HG03354 (cell line): Measurements from ENCODE around the gene FBLN5.
"Not testable (repeated sequence)": the region's sequence is repeated elsewhere in the genome, so short reads cannot be mapped to it uniquely, and the experiment has no call there.

ENCODE experiments used
- ATAC-seq: cut with Tn5 transposase; IDR thresholded peaks from one replicate; pipeline ENCODE4 v1.9.1; 2021; ENCODE audit warnings: mild to moderate bottlenecking; ENCODE audit not compliant: unreplicated experiment, poor library complexity, severe bottlenecking

FBLN5 gene

DNA sequence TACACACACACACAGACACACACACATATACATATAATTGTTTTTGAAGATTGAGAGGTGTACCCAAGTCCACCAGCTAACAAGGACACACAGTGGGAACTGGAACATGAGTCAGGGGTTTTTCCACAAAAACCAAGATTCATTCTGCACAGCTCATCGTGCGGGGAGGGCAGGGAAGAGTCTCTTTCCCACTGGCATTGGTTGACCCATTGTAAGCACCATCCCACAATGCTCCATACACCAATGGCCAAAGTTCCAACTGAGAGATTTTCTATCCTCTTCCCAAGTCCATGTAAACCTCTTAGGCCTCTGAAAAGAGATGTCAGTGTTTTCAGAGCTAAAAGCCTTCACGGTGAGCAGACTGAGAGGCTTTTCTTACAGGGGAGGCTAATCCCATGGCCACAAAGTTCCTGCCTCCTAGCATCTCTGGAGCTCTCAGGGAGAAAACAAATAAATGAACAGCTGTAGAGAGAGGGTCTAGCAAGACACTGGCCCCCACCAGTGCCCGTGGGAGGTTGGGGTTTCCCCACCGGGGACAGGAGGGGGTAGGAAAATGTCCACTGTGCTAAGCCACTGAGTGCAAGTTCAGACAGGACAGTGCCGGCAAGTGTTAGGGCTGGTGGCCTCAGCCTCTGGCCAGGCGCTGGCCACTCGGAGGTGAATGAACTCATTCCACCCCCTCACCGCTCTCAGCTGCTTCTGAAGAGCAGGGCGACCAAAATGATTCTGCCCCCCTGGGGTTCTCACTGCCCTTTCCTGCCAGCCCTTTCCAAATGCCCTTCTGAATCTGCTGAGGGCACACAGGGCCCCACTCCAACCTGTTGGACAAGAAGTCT, 58.6 kb downstream of the FBLN5 start:
- ATAC-seq, result no peak

DNA sequence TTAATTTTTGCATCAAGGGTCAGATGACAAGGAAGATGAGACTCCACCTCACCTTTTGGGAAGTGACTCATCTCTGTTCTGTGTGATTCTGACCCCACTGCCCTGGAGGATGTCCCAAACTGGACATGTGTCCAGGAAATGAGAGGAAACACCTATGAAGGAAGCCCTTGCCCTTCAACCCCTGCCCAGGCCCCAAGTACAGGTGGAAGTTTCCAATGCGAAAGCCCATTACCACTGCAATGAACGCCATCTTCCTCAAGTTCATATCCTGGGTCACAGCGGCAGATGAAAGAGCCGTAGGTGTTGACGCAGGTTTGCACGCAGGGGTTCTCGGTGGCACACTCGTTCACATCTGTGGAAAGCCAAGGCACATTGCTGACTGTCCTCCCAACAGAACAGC, 60.5 kb downstream of the FBLN5 start:
- ATAC-seq, result no peak

DNA sequence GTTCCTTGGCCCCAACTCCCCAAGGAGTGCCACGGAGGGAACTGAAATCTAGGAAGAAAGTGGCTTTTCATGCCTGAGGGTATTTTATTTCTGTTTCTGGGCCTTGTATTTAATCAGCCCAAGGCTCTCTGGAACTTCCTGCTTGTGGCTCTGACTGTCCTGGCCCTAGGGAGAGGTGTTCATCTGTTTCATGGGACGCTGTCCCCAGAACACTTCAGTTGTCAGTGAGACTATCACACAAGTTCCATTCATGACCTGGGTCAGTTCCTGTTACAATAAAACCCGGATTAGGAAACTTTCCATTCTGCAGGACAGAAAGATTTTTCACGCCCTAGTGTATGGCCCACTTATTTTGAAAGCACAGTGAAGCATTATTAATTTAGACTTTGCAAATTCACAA, 61.7 kb downstream of the FBLN5 start:
- no peak for ATAC-seq

DNA sequence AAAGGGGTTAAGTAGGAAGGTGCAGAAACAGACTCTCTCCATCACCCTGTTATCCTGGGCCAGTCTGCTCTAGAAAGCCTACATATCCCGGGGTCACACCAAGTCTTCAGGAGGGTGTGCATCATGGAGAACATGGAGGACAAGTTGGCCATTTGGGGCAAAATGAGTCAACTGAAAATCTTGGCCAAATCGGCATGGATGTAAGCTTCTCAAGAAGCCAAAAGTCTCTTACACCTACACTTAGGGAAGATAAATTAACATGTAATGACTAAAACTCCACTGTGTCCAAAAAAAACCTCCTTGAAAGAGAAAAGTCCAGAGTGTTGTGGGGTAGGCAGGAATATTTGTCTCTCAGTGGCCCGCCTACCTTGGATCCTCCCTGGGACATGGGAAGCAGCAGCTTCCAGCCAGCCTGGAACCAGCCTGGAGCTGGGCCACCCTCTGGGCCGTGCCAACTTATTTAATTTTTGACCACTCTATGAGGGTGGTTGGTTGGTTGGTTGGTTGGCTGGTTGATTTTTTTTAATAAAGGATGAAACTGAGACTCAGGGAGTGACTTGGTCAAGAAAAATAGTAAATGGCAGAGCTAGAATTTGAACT, 62.3 kb downstream of the FBLN5 start:
- no peak for ATAC-seq

DNA sequence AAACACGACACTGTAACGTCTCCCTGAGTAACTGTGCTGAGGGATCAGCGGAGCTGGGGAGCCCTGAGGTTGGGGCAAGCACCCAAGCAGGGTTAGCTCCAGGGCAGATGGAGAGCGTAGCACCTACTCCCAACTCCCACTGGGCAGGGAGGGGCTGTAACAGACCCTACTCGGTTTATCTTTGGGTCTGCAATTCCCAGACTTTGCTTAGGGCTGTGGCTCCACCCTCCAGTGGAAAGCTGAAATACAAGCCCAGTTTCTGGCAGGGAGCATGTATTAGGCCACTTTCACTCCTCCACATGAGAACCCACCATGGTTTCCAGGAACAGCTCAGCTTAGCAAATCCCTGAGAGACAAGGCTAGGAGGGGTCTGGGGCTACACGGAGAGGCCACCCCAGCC, 62.8 kb downstream of the FBLN5 start:
- no peak for ATAC-seq

DNA sequence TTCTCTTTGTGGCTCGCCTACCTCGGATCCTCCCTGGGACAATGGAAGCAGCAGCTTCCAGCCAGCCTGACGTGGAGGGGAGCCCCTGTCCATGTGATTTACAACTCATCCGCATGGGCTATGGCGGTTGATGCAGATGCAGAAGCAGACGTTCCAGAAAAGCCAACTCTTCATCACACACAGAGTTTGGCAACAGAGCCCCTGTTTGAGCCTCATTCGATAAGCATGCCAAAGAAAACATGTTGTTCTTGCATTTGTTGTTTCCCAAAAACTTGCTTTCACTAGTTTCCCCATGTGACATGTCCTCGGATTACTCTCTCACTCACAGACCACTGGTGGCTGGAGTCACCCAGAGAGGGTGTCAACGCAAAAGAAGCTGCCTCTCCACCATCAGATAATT, 63.7 kb downstream of the FBLN5 start:
- no peak for ATAC-seq

DNA sequence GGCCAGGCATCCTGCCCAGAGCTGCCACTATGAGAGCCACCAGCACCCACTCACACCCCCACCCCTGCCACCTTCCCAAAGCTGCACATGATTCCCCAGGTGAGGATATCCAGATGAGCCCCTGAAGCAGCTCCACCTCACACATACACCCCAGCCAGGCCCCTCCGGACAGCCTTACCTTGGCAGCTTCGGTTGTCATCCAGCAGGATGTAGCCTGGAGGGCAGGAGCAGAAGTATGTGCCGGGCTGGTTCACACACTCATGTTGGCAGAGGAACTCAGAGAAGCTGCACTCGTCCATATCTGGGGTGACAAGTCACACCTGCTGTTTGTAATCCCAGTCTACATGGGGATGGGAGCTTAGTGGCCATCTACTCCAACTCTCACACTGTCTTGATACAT, 64.7 kb downstream of the FBLN5 start:
- no peak for ATAC-seq

DNA sequence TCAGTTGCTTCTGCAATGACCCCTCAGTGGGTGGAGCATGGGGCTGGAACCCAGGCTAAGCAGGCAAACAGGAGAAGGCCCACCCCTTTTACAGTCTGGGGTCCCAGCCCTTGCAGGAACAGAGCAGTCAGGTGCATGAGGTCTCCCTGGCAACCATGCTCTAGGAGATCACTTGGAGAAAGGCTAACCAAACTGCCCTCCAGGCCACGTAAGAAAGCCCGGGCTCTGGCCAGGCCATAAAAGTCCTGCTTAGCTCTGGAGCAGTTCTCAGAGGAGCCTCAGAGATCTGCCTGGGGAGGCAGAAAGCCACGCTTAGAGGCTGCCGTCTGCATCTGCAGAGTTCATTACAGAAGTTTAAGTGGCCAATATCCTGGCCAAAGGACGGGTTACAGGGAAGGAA, 65.1 kb downstream of the FBLN5 start:
- ATAC-seq, result no peak

DNA sequence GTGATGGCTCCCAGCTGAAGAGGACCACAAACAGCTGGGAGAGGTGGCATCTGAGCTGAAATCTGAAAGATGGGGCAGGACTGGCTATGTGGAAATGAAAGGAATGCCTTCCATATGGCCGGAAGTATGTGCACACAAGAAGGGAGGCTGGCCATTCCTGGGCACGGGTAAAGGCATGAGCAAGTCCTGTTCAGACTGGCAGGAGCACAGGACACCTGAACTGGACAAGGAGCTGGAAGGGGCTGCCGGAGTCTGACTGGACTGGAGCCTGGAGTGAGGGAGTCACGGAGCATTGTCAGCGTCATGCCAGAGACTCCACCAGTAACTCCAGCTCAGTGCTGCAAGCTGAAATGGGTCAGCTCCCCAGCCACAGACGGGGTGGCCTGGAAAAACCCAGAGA, 68.3 kb downstream of the FBLN5 start:
- no peak for ATAC-seq

DNA sequence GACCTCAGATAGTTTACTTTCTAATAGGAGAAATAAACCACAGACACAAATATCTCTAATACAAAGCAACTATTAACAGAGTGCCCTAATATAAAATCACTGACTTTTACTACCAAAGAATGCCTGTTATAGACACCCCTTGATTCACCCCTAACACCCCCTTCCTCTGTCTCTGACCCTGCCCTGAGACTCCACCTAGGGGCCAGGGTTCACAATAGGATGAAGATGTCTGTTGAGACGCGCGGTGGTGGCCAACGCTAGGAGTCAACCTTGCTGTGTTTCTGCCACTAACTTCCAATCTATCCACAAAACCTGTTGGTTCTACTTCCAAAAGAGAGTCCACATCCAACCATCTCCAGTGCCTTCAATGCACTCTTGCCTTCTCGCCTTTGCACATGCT, 69.2 kb downstream of the FBLN5 start:
- no peak for ATAC-seq

DNA sequence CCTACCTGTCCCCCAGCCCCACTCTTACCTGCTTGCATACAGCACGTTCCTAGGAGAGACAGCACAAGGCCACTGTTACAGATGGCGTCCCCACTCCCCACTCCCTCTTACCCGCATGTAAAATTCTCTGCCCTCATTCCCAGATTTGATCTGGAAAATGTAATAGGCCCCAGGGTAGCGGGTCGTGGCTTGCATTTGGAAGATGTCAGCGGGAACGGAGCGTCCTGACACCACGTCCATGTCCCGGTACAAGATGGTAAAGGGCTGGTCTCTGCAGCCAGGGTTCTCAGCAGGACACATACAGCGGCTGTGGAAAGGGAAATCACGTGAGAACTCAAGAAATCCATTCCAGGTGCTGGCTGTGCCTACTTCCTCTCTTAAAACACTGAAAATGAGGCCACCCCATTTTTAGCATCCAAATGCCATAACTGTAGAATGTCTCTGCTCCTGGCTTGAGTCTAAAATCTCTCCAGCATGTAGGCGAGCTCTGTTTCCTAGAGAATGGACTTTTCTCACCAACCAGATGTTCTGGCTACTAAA, 70.0 kb downstream of the FBLN5 start:
- ATAC-seq, result no peak

DNA sequence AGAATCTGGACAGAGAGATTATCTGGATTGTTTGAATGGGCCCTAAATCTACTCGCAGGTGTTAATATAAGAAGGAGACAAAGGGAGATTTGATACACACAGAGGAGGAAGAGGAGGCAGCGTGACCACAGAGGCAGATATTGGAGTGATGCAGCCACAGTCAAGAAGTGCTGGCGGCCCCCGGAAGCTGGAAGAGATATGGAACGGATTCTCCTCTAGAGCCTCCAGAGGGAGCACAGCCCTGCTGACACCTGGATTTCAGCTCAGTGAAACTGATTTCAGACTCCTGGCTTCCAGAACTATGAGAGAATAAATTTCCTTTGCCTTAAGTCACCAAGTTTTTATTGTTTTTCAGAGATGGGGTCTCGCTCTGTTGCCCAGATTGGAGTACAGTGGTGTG, 71.0 kb downstream of the FBLN5 start:
- no peak for ATAC-seq

DNA sequence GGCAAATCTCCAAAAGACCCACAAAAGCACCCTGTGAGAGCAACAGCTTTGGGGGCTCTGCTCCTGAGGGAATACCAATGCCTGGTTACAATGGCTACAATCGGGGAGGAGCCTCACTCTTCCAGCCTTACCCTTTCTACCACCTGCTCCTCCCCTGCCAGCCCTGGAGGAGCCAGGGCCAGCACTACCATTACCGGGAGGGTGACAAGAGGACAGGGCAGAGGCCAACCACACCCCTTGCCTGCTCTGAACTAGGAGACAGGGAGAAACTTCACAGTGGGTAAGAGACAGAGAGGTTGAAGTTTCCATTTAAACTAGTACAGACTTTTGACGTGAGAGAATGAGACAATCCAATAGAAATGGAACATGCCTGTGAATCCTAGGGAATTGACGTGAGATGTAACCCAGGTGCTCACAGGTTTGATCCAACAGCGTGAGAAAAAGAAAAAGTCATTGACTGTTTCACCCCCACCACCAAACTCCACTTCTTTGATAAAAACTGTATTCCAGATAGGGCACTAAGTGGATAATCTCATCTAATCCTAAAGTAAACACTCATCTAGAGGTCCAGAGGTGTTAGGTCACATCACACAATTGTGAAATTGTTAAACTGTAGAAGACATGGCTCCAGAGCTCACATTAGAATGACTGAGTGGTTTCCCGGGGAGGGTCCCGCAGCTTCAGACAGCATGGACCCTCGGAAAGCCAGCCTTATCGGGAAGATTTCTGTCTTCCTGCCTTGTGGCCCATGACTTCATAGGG, 71.8 kb downstream of the FBLN5 start:
- no peak for ATAC-seq

DNA sequence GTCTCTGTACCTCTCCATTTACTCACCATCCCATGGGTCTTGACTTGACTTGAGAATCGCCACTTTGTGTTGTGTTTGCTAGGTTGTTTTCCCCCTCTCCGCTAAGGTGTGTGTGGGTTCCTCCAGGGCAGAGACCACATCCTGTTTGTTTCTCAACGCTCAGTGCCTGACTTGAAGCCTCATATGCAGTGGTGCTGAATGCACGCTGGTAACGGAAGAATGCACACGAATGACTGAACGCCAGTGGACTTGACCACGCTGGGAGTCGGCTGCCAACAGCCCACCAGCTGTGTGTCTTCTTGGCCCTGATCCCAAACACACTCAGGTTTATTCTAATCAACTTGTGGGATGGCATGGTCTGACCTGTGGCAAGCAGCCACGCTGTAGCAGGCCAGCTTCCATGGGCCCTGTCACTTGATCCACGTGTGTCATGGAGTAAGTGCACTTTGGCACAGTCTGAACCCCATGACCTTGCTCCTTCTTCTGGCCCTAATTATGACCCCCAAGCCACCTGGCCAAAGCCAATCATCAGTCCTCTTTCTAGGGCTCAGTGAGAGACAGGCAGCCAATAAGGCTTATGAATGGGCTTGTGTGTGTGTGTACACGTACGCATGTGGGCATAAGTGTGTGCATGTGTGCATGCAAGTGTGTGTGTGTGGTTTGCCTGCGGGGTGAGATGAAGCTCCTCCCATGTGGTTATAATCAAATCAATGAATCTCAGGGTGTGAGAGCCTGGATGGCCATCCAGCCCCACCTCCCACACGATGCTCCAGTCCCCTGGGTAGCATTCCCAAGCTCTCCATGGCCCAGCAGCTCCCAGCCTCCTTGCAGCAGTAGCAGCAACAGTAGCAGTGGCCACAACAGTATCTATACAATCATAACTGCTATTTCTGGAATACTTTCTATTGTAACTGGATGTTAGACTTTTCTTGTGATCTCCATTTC, 73.8 kb downstream of the FBLN5 start:
- ATAC-seq, result peak; percentile 78

DNA sequence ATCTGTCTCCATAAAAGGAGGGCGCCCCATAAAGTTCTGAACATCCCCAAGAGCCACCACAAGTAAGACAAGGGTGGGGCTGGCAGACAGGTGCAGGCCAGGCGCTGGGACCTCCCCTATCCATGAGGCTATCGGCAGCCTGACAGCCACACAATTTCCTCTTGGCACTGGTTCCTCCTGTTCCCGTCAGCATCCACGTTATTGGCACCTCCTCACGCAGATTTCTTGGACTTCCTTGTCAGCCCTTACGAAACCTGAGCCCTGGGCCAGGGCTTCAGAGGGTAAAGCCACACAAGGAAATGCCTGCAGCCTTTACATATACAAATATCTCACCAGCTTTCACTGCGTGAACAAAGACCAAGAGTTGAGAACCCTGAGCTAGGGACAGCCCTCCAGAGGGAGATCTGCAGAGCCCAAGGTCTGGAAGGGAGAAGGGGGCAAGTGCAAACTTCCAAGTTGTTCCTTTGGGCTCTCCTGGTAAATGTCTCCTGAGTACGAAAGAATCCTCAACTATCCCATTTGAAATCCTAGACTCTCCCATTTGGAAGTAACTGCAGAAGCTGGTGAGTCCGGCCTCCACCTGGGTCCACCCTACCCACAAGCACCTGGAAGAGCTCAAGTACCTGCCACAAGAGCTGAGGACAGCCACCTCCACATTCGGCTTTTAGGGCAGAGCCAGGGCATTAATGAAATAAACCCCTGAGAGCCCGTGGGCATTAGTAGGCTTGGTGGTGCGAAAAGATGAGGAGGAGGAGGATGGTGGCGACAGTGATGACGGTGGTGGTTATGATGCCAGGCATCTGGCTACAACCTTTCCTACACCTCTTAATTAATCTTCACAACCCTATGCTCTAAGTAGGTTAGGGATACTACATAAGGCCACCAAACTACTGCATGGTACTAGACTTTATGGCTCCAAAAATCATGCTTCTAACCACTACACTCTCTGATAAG, 74.7 kb downstream of the FBLN5 start:
- peak; percentile 34 for ATAC-seq

DNA sequence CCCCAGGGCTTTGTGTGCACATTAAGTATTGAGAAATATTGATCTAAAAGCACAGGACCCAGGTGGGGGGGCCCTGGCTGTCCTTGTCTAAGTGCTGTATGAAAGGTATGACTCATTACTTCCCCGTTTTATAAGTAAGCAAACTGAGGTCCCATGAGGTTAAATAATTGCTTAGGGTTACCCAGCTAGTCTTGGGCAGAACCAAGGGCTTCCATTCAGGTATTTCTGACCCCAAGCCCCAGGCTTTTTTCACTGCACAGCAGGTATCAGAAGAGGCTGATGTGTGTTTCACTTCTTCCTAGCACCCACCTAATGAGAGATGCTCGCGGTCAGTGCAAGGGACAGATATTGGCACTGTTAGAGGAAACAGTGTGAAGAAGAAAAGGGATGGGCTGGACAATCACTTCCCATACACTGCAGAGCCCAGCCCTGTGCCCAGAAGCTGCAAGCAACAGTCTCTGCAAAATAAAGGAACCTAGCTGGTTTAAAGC, 75.4 kb downstream of the FBLN5 start:
- peak; percentile 57 for ATAC-seq

DNA sequence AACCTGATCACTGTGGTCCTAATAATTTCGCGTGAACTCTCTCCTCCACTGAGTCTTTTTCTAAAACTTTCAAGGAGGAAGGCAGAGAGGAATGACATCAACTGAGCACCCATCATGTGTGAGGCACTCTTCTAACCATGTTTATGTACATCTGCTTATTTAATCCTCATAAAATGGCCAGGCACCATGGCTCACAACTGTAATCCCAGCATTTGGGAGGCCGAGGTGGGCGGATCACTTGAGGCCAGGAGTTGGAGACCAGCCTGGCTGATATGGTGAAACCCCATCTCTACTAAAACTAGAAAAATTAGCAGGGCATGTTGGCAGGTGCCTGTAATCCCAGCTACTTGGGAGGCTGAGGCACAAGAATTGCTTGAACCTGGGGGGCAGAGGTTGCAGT, 76.1 kb downstream of the FBLN5 start:
- not testable (repeated sequence) for ATAC-seq

DNA sequence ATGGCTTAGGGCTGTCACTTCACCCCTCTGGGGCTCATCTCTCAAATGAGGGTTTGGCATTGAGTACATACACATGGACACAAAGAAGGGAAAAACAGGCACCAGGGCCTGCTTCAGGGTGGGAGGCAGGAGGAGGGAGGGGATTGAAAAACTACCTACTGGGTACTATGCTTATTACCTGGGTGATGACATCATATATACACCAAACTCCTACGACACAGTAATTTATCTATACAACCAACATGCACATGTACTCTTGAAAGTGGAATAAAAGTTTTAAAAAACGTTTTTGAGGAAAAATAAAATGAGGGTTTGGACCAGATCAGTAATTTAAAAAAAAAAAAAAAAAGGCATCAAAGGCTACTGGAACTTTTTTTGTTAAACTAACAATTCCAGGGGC, 76.6 kb downstream of the FBLN5 start:
- ATAC-seq, result no peak
